Fibroblast of upper back skin (primary cell): ENCODE data around the gene NARS2.
"Not testable (repeated sequence)": the region's sequence is repeated elsewhere in the genome, so short reads cannot be mapped to it uniquely, and the experiment has no call there.

ENCODE experiments used
- DNase-seq: peaks from one replicate; pipeline ENCODE4 v3.0.0-alpha.2; 2013

The NARS2 gene

GRCh38 chr11:78574386-78575381 is at the start of gene NARS2:
NARS2 (minus strand) TSS chr11:78574864; CDS start chr11:78574488, 376 bp downstream.
- DNase-seq, result peak; percentile 98

- DNase-seq, result no peak
These were observed 48.0 kb upstream of the NARS2 start for GRCh38 chr11:78622666-78623065.

DNA sequence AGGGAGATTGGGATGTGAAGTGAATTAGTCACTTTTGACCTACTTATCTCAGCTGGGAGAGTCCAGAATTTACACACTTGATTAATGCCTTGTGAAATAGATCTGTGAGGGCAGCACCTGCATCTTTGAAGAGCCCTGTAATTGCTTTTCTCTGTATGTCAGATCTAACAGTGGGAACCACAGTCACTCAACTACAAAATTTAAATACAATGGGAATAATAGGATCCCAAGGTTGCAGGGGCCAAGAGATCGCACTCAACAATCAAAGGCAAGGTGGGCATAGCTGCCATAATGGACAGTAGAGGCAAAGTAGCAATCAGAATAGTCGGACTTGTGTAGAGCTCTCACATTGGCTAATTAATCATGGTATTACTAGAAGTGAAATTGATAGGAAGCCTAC is 45.5 kb upstream of the NARS2 start:
- DNase-seq, result no peak

DNA sequence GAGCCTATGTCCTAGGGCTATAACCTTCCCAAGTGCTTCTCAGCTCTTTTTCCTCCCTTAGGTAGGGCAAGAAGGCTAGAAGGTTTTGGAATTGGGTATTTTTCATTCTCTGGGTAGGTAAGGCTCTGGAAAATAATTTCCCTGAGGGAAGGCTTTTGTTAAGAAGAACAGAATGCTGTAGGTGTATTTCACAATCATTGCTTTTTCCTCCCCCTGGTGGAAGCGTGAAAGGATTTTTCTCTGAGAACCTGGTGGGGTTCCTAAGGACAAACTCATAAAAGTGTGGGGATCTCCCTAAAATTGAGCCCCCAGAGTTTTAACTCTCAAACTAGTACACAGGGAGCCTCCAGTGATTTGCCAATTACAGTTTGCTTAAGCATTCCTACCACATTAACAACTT is 41.1 kb upstream of the NARS2 start:
- DNase-seq, result no peak

DNA sequence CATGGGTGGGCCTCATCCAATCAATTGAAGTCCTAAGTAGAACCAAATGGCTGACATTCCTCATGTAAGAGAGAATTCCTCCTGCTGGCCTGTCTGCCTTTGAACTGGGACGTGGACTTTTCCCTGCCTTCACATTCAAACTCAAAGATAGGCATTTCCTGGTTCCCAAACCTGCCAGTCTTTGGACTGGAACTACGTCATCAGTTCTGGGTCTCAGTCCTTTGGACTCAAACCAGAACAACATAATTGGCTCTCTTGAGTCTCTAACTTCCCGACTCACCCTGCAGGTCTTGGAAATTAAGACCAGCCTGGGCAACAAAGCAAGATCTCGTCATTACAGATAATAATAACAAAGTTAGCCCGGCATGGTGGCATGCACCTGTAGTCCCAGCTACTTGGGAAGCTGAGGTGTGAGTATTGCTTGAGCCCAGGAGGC is 38.7 kb upstream of the NARS2 start:
- DNase-seq, result no peak

DNA sequence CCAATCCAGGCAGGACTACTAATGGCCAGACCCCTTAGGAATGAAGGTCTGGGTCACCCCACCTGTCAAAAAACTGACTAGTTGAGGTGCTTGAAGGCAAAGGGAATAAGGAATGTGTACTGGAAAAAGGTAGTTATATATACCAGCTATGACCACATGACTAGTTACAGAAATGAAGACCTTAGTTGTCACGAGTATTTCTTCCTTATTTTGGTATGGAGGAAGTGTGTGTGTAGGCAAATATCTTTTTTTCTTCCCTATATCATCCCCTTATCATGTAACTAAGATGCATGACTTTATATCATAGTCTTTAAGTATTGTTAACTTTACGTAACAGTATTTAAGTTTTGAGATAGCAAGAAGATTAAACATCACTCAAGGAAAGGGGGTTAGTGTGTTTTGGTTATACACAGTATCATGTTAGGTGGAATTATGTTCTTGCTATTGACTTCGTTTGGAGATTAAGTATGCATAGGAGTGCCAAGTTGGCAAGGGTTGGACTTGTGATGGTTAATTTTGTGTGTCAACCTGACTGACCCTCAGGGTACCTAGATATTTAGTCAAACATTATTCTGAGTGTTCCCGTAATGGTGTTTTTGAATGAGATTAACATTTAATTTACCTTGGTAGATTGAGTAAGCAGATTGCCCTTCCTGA is 38.2 kb upstream of the NARS2 start:
- no peak for DNase-seq

GRCh38 chr11:78609321-78609720 is 34.7 kb upstream of the NARS2 start:
- not testable (repeated sequence) for DNase-seq

DNA sequence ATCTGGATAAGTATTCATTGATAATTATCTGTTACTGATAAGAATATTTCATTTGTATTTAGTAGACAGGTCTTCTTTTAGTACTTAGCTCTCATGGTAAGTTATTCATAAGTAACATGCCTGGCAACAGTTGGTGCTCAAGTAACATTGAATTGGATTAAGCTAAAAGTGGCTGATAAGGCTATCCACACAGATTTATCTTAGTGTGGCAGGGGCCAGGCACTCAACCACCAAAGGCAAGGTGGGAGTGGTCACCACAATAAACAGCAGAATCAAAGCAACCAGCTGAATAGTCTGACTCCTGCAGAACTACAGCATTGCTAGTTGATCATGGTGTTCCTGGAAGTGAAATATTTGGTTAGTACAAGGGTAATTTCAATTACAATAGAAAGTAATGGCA is 33.0 kb upstream of the NARS2 start:
- DNase-seq, result no peak

DNA sequence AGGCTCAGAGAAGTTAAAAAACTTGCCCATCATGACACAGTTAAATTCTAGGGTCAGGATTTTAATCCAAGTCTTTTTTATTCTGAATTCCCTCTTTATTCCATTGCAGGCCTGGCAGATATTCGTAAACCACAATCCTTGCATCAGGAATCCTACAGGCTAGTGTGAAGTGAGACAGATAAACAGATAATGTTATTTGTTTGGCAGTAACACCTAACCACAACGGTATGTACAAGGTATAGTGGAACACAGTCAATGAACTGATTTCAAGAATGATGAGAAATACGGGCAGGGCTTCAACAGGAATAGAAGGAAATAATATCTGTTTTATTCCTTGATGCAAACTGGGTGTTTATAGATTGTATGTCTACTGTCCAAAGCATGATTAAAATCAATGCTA is 32.0 kb upstream of the NARS2 start:
- DNase-seq, result no peak

DNA sequence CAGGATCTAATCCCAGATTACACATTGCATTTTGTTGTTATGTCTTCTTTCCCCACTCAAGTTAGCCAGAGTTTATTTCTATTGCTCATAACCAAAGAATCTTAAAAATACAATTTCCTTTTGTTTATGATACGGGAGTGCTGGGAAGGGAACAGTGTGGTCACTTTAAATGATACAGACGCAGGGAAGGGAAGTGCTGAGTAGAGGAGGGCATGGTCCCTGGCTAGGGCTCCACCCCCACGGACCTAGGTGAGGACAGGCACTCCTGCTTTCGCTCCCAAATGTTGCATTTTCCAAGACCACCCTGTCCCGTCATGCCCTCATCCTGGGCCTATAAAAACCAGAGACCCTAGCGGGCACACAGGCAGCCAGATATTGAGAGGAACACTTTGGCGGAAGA is 30.6 kb upstream of the NARS2 start:
- no peak for DNase-seq

DNA sequence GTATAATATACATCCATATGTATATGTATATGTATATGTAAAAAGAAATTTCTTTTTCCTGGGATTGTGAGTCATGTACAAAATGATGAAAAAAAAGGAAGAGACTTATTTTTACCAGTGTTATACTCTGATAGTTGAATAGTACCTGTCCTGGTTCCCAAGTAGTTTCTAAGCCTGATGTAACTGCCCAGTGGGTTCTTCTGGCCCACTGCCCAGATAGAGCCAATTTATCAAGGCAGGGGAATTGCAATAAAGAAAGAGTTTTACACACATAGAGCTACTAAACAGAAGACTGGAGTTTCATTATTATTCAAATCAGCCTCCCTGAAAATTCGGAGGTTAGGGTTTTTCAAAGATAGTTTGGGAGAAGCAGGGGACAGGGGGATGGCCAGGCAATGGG is 29.1 kb upstream of the NARS2 start:
- DNase-seq, result no peak

GRCh38 chr11:78602771-78603170 is 28.1 kb upstream of the NARS2 start:
- DNase-seq, result not testable (repeated sequence)

- not testable (repeated sequence) for DNase-seq
These were observed 26.4 kb upstream of the NARS2 start for GRCh38 chr11:78601066-78601465.

- DNase-seq, result not testable (repeated sequence)
These were observed 22.9 kb upstream of the NARS2 start for GRCh38 chr11:78597579-78597978.

DNA sequence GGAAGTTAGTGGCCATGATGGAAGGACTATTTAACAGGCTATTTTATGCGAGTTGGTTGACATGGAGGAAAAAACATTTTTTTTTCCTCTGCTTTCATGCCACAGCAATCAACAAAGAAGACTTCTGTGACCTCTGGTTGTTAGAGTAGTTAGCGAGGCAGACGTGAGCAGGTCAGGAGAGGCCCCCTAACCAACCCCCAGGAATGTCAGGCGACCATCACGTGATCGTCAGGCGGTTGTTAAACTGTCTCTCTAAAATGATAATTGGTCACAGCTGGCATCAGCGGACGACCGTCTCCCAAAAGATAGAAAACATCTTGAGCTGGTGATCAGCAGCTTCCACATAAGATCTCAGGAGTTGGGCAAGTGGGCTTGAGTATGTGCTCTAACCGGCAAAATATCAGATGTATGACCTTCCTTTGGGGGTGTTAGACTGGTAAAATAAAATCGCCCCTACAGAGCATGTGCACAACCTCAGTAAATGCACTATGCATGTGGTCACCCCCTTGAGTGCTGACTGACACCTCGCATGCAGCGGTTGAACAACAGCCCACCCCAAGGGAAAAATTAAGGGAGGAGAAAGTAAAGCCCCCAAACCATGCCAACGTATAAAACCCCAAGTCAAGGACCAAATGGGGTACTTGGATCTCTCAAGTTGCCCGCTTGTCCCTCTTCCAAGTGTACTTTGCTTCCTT is 20.9 kb upstream of the NARS2 start:
- DNase-seq, result peak; percentile 52

DNA sequence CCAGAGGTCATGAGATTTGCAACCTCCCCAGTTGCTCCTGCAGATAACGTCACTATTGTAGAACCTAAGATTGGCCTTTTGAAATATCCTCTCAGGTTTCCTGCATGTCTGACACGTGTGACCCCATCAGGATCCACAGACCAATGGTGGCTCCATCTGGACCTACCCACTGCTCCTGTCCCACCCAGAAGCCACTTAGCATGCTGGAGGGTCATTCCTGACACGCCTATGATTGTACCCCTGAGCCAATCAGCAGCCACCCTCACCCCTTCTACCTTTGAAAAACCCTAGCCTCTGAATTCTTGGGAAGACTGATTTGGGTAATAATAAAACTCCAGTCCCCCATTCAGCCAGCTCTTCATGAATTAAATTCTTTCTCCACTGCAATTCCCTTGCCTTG is 20.1 kb upstream of the NARS2 start:
- DNase-seq, result no peak

GRCh38 chr11:78588517-78588916 is 13.9 kb upstream of the NARS2 start:
- DNase-seq, result no peak

DNA sequence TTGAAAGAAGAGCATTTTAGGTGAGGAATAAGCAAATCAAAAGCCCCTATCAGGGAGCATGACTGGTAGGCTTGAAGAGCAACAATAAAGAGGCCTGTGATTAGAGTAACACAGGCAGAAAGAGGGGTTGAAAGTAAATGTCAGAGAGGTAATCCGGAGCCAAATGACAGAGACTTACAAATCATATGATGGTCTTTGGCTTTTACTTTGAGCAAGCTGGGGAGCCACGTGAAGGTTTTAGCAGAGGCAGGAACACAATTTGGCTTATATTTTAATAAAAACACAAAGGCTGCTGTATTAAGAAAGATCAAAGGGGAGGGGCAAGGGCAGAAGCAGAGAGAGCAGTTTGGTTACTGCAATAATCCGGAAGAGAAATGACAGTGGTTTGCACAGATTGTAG is 12.8 kb upstream of the NARS2 start:
- DNase-seq, result no peak

DNA sequence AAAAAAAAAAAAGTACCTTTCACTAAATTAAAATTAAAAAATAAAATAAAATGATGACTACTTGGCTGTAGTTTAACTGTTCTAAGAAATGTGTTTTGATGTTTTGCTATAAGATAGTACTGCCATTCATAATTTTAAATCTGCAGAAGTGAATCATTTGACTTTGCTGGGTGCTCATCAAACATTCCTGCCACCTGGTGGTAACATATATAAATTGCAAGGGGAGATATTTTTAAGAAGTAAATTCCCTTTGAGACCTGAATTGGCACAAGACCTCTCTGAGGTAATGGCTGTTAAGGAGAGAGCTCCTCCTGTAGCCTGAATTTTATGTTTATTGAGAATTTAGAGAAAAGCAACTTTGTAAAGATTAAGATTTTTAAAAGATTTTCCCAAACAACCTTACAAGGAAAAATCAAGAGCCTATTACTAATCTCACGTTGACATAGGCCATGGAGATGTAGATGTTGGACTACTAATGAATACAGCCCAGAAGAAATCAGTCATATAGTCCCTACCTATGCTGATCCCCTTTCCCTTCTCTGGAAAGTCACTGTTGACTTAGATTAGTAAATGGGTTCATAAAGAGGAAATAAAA is 11.9 kb upstream of the NARS2 start:
- DNase-seq, result no peak

- no peak for DNase-seq
These were observed 9.2 kb upstream of the NARS2 start for GRCh38 chr11:78583889-78584288.

DNA sequence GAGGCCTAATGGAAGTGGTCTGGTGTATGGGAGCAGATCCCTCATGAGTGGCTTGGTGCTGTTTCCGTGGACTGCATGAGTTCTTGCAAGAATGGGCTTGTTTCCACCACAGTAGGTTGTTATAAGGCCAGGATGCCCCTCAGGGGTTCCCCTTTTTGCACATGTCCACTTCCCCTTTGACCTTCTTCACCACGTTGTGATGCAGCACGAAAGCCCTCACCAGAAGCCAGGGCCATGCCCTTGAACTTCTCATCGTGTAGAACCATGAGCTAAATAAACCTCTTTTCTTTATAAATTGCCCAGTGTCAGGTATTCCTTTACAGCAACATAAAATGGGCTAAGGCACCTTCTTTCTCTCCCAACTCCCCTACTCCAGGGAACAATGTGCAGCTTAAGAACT is 2.8 kb upstream of the NARS2 start:
- no peak for DNase-seq

- DNase-seq, result no peak
These were observed 2.0 kb upstream of the NARS2 start for GRCh38 chr11:78576549-78577097.

- no peak for DNase-seq
These were observed 814 bp upstream of the NARS2 start for GRCh38 chr11:78575478-78575877.
